Stimulated activated naive B cell treated with anti-CD40 and anti-IgM and Interleukin-4, amounts not matched to agents 10 μg/mL and 1 μg/mL and 100 μg/mL, for 72 hours (primary cell): ENCODE data around the gene CIP2A.
A peak's percentile ranks its signal among the peaks of the same experiment; 100 is the strongest.

Source experiments
- ATAC-seq, 2 donors: fragments of 150-1000 bp; cut with Tn5 transposase; replicated peaks; 2 replicates each; pipeline ENCODE4 v1.10.0; 2021; ENCODE audit warnings: moderate library complexity in 1 of 2
- DNase-seq: peaks from one replicate; pipeline ENCODE4 v3.0.0; 2021
- H3K27ac Mint-ChIP-seq: one replicate; pipeline ENCODE4 v1.8.0; 2022; ENCODE audit warnings: mild to moderate bottlenecking, mixed read lengths
- H3K27me3 Mint-ChIP-seq, 2 donors: one replicate each; pipeline ENCODE4 v1.8.0; 2022; ENCODE audit warnings: mixed read lengths in 2 of 2
- H3K36me3 Mint-ChIP-seq, 2 donors: one replicate each; pipeline ENCODE4 v1.8.0; 2022; ENCODE audit warnings: mixed read lengths in 2 of 2, mild to moderate bottlenecking in 1 of 2
- H3K4me1 Mint-ChIP-seq, 2 donors: one replicate each; pipeline ENCODE4 v1.8.0; 2022; ENCODE audit warnings: mixed read lengths in 2 of 2, mild to moderate bottlenecking in 1 of 2
- H3K4me3 Mint-ChIP-seq, 2 donors: one replicate each; pipeline ENCODE4 v1.8.0; 2022; ENCODE audit warnings: mild to moderate bottlenecking in 2 of 2, mixed read lengths in 2 of 2, moderate library complexity in 1 of 2
- H3K9me3 Mint-ChIP-seq, 2 donors: one replicate each; pipeline ENCODE4 v1.8.0; 2022; ENCODE audit warnings: mixed read lengths in 2 of 2, mild to moderate bottlenecking in 1 of 2

Gene CIP2A

GRCh38 chr3:108548886-108549285, 40.4 kb downstream of the CIP2A start:
- Mint-ChIP-seq H3K27me3 (no peaks in the 10 kb centered on the region), H3K36me3 (peaks cover 4 to 19% of the 10 kb centered on the region in 2 donors), H3K4me1 (peaks cover 7 to 10% of the 10 kb centered on the region in 2 donors), H3K9me3 (no peaks in the 10 kb centered on the region), H3K4me3 (no peak overlapping the region), H3K27ac (no peak overlapping the region)
- DNase-seq (no peak), ATAC-seq (no peak)

- Mint-ChIP-seq H3K4me3 (no peak overlapping the region), H3K9me3 (no peaks in the 10 kb centered on the region), H3K36me3 (peaks cover 10 to 24% of the 10 kb centered on the region in 2 donors), H3K4me1 (peaks cover 7 to 10% of the 10 kb centered on the region in 2 donors), H3K27me3 (no peaks in the 10 kb centered on the region), H3K27ac (peak overlapping the region; percentile 47)
- ATAC-seq (no peak), DNase-seq (no peak)
Measured at GRCh38 chr3:108548304-108548703, 40.9 kb downstream of the CIP2A start.

- Mint-ChIP-seq H3K27ac (no peak overlapping the region), H3K27me3 (no peaks in the 10 kb centered on the region), H3K36me3 (peaks cover 13 to 22% of the 10 kb centered on the region in 2 donors), H3K9me3 (no peaks in the 10 kb centered on the region), H3K4me1 (no peaks in the 10 kb centered on the region), H3K4me3 (peak overlapping the region; percentile 3 to 27)
- ATAC-seq = no peak
- no peak for DNase-seq
Measured at GRCh38 chr3:108546692-108547091, 42.5 kb downstream of the CIP2A start.

GRCh38 chr3:108546247-108546646, 43.0 kb downstream of the CIP2A start:
- ATAC-seq (no peak), DNase-seq (no peak)
- no peaks in the 10 kb centered on the region for H3K9me3 Mint-ChIP-seq
- no peaks in the 10 kb centered on the region for H3K4me1 Mint-ChIP-seq
- no peaks in the 10 kb centered on the region for H3K27me3 Mint-ChIP-seq
- H3K4me3 Mint-ChIP-seq = peak overlapping the region; percentile 3 to 27
- H3K27ac Mint-ChIP-seq = no peak overlapping the region
- peaks cover 13 to 22% of the 10 kb centered on the region in 2 donors for H3K36me3 Mint-ChIP-seq

- no peaks in the 10 kb centered on the region for H3K9me3 Mint-ChIP-seq
- ATAC-seq = no peak
- no peak overlapping the region for H3K27ac Mint-ChIP-seq
- no peak for DNase-seq
- H3K36me3 Mint-ChIP-seq = peaks cover 4 to 5% of the 10 kb centered on the region in 2 donors
- peaks cover 0 to 2% of the 10 kb centered on the region in 2 donors for H3K4me1 Mint-ChIP-seq
- no peaks in the 10 kb centered on the region for H3K27me3 Mint-ChIP-seq
- no peak overlapping the region for H3K4me3 Mint-ChIP-seq
Measured at GRCh38 chr3:108538083-108538482, 51.2 kb downstream of the CIP2A start.

GRCh38 chr3:108528459-108529252, 60.6 kb downstream of the CIP2A start:
- Mint-ChIP-seq H3K4me1 (peaks cover 17 to 33% of the 10 kb centered on the region in 2 donors), H3K4me3 (peak overlapping the region; percentile 15 to 51), H3K36me3 (peaks cover 0 to 3% of the 10 kb centered on the region in 2 donors), H3K9me3 (peaks cover 4% of the 10 kb centered on the region in 2 donors), H3K27ac (peak overlapping the region; percentile 51), H3K27me3 (peaks cover 6 to 10% of the 10 kb centered on the region in 2 donors)
- ATAC-seq (peak; percentile 99), DNase-seq (peak; percentile 36)

- Mint-ChIP-seq H3K9me3 (peaks cover 4% of the 10 kb centered on the region in 2 donors), H3K36me3 (peaks cover 0 to 3% of the 10 kb centered on the region in 2 donors), H3K4me3 (no peak overlapping the region), H3K27me3 (peaks cover 6 to 10% of the 10 kb centered on the region in 2 donors), H3K27ac (no peak overlapping the region), H3K4me1 (peaks cover 17 to 33% of the 10 kb centered on the region in 2 donors)
- no peak for DNase-seq
- ATAC-seq = no peak
Measured at GRCh38 chr3:108527817-108528216, 61.4 kb downstream of the CIP2A start.

GRCh38 chr3:108527109-108527508, 62.1 kb downstream of the CIP2A start:
- Mint-ChIP-seq H3K27ac (no peak overlapping the region), H3K4me3 (no peak overlapping the region), H3K36me3 (no peaks in the 10 kb centered on the region), H3K4me1 (peaks cover 17 to 33% of the 10 kb centered on the region in 2 donors), H3K9me3 (peaks cover 4% of the 10 kb centered on the region in 2 donors), H3K27me3 (peaks cover 0 to 4% of the 10 kb centered on the region in 2 donors)
- DNase-seq = no peak
- no peak for ATAC-seq

GRCh38 chr3:108525971-108526370, 63.3 kb downstream of the CIP2A start:
- no peak overlapping the region for H3K27ac Mint-ChIP-seq
- no peaks in the 10 kb centered on the region for H3K36me3 Mint-ChIP-seq
- DNase-seq = no peak
- no peaks in the 10 kb centered on the region for H3K27me3 Mint-ChIP-seq
- H3K4me3 Mint-ChIP-seq = no peak overlapping the region
- peaks cover 4% of the 10 kb centered on the region in 2 donors for H3K9me3 Mint-ChIP-seq
- H3K4me1 Mint-ChIP-seq = peaks cover 17 to 33% of the 10 kb centered on the region in 2 donors
- no peak for ATAC-seq

- H3K9me3 Mint-ChIP-seq = peaks cover 4% of the 10 kb centered on the region in 2 donors
- no peak overlapping the region for H3K4me3 Mint-ChIP-seq
Measured at GRCh38 chr3:108525256-108525655, 64.0 kb downstream of the CIP2A start.

GRCh38 chr3:108524537-108524936, 64.7 kb downstream of the CIP2A start:
- Mint-ChIP-seq H3K27me3 (no peaks in the 10 kb centered on the region), H3K4me3 (no peak overlapping the region)
- ATAC-seq = no peak

More at GRCh38 chr3:108525256-108525655, 64.0 kb downstream of the CIP2A start:
- Mint-ChIP-seq H3K27ac (no peak overlapping the region), H3K36me3 (no peaks in the 10 kb centered on the region), H3K27me3 (no peaks in the 10 kb centered on the region), H3K4me1 (peaks cover 17 to 29% of the 10 kb centered on the region in 2 donors)
- DNase-seq (no peak), ATAC-seq (no peak)

GRCh38 chr3:108518895-108519294, 70.3 kb downstream of the CIP2A start:
- no peaks in the 10 kb centered on the region for H3K9me3 Mint-ChIP-seq
- ATAC-seq = no peak
- H3K4me3 Mint-ChIP-seq = no peak overlapping the region
- no peak for DNase-seq
- H3K27me3 Mint-ChIP-seq = peaks cover 0 to 6% of the 10 kb centered on the region in 2 donors
- H3K36me3 Mint-ChIP-seq = no peaks in the 10 kb centered on the region
- H3K4me1 Mint-ChIP-seq = no peaks in the 10 kb centered on the region
- no peak overlapping the region for H3K27ac Mint-ChIP-seq

More at GRCh38 chr3:108524537-108524936, 64.7 kb downstream of the CIP2A start:
- H3K4me1 Mint-ChIP-seq = peaks cover 12 to 22% of the 10 kb centered on the region in 2 donors
- H3K9me3 Mint-ChIP-seq = peaks cover 2 to 4% of the 10 kb centered on the region in 2 donors
- no peak overlapping the region for H3K27ac Mint-ChIP-seq
- DNase-seq = no peak
- no peaks in the 10 kb centered on the region for H3K36me3 Mint-ChIP-seq

GRCh38 chr3:108516881-108517280, 72.4 kb downstream of the CIP2A start:
- Mint-ChIP-seq H3K4me1 (peaks cover 0 to 5% of the 10 kb centered on the region in 2 donors), H3K27ac (no peak overlapping the region), H3K4me3 (no peak overlapping the region), H3K27me3 (peaks cover 0 to 6% of the 10 kb centered on the region in 2 donors), H3K36me3 (no peaks in the 10 kb centered on the region), H3K9me3 (no peaks in the 10 kb centered on the region)
- no peak for ATAC-seq
- no peak for DNase-seq

- ATAC-seq = no peak
- peaks cover 0 to 6% of the 10 kb centered on the region in 2 donors for H3K27me3 Mint-ChIP-seq
- no peaks in the 10 kb centered on the region for H3K36me3 Mint-ChIP-seq
- no peak overlapping the region for H3K4me3 Mint-ChIP-seq
- no peak for DNase-seq
- no peak overlapping the region for H3K27ac Mint-ChIP-seq
- H3K9me3 Mint-ChIP-seq = no peaks in the 10 kb centered on the region
- peaks cover 1 to 5% of the 10 kb centered on the region in 2 donors for H3K4me1 Mint-ChIP-seq
Measured at GRCh38 chr3:108513961-108514360, 75.3 kb downstream of the CIP2A start.

GRCh38 chr3:108512671-108513070, 76.6 kb downstream of the CIP2A start:
- H3K4me1 Mint-ChIP-seq = peaks cover 1 to 5% of the 10 kb centered on the region in 2 donors
- ATAC-seq = no peak
- no peak for DNase-seq
- H3K4me3 Mint-ChIP-seq = no peak overlapping the region
- H3K27me3 Mint-ChIP-seq = no peaks in the 10 kb centered on the region
- no peak overlapping the region for H3K27ac Mint-ChIP-seq
- no peaks in the 10 kb centered on the region for H3K36me3 Mint-ChIP-seq
- no peaks in the 10 kb centered on the region for H3K9me3 Mint-ChIP-seq
